ENCODE results near the gene SPSB2.

Gene SPSB2

GRCh38 chr12:6849976-6850560, 23.0 kb downstream of the SPSB2 start:
- no peak for DNase-seq

GRCh38 chr12:6849427-6849826, 23.7 kb downstream of the SPSB2 start:
- DNase-seq, result no peak

GRCh38 chr12:6847676-6848075, 25.4 kb downstream of the SPSB2 start:
- no peak for DNase-seq

- no peak for DNase-seq
Observed at GRCh38 chr12:6846316-6846869, 26.7 kb downstream of the SPSB2 start.

GRCh38 chr12:6845395-6845794, 27.7 kb downstream of the SPSB2 start:
- no peak for DNase-seq

GRCh38 chr12:6843118-6843902, 29.8 kb downstream of the SPSB2 start:
- DNase-seq, result no peak

- DNase-seq, result no peak
Observed at GRCh38 chr12:6842075-6842474, 31.0 kb downstream of the SPSB2 start.

- DNase-seq, result no peak
Observed at GRCh38 chr12:6840761-6841515, 32.2 kb downstream of the SPSB2 start, which contains the start of gene GNB3. GNB3 (plus strand) TSS chr12:6840925; CDS start chr12:6841288, 363 bp downstream.

GRCh38 chr12:6840330-6840729, 32.8 kb downstream of the SPSB2 start:
- no peak for DNase-seq

- DNase-seq, result no peak
Observed at GRCh38 chr12:6839482-6840201, 33.5 kb downstream of the SPSB2 start.

GRCh38 chr12:6838854-6839253, 34.2 kb downstream of the SPSB2 start:
- DNase-seq, result no peak

- no peak for DNase-seq
Observed at GRCh38 chr12:6837370-6838060, 35.6 kb downstream of the SPSB2 start.

GRCh38 chr12:6836851-6837250, 36.3 kb downstream of the SPSB2 start:
- no peak for DNase-seq

- DNase-seq, result no peak
Observed at GRCh38 chr12:6834873-6835272, 38.2 kb downstream of the SPSB2 start.

GRCh38 chr12:6834254-6834653, 38.8 kb downstream of the SPSB2 start:
- no peak for DNase-seq

GRCh38 chr12:6833189-6833890, 39.8 kb downstream of the SPSB2 start:
- no peak for DNase-seq

GRCh38 chr12:6832125-6832524, 41.0 kb downstream of the SPSB2 start:
- DNase-seq, result no peak

- no peak for DNase-seq
Observed at GRCh38 chr12:6831450-6831995, 41.6 kb downstream of the SPSB2 start.

- no peak for DNase-seq
Observed at GRCh38 chr12:6830999-6831398, 42.1 kb downstream of the SPSB2 start.

- DNase-seq, result no peak
Observed at GRCh38 chr12:6830286-6830890, 42.7 kb downstream of the SPSB2 start.

Data from T-helper 9 cell (primary cell).